Measurements from ENCODE around the gene ZHX3.

Gene ZHX3

DNA sequence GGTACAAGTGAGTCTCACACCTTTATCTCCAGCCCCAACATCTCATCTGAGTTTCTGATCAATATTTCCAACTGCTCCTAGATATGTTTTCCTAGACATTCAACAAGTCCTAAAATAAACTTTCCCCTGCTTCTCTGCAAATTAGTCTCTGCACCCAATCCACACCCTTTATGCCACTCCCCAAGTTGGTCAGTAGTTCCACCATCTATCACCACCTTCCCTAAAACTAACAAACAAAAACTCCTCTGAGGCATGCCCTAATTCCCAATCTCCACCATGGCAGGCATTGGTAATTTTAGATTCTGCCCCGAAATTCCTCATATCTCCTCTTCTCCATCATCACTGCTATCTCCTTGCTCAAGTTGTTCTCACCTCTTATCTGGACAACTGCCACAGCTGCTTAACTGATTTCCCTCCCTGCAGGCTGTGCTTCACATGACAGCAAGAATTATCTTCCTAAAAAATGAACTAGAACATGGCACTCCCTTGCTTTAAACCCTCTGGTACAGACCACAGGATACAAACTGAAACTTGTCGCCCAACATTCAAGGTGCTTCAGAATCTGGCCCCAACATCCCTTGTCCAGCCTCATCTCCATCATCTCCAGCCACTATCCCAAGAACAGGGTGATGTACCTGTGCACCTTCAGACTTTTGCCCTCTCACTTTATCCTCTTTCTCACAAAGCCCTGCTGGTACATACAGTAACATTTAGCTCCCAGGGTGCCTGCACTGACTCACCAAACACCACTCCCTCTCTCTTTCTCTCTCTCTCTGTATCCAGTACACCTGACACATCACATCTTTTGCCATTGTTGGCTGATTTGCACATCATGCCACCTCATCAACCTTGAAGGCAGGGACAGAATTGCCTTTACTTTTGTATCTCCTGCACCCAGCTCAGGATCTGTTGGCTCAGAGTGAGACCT, 55.5 kb downstream of the ZHX3 start:
- TF ChIP-seq, protein P1, sequence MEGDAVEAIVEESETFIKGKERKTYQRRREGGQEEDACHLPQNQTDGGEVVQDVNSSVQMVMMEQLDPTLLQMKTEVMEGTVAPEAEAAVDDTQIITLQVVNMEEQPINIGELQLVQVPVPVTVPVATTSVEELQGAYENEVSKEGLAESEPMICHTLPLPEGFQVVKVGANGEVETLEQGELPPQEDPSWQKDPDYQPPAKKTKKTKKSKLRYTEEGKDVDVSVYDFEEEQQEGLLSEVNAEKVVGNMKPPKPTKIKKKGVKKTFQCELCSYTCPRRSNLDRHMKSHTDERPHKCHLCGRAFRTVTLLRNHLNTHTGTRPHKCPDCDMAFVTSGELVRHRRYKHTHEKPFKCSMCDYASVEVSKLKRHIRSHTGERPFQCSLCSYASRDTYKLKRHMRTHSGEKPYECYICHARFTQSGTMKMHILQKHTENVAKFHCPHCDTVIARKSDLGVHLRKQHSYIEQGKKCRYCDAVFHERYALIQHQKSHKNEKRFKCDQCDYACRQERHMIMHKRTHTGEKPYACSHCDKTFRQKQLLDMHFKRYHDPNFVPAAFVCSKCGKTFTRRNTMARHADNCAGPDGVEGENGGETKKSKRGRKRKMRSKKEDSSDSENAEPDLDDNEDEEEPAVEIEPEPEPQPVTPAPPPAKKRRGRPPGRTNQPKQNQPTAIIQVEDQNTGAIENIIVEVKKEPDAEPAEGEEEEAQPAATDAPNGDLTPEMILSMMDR (IDR thresholded peaks at IDR 0.05; ENCODE audit: extremely low read depth, missing control alignments) = no peak
- DNase-seq (ENCODE audit: low spot score) = no peak

DNA sequence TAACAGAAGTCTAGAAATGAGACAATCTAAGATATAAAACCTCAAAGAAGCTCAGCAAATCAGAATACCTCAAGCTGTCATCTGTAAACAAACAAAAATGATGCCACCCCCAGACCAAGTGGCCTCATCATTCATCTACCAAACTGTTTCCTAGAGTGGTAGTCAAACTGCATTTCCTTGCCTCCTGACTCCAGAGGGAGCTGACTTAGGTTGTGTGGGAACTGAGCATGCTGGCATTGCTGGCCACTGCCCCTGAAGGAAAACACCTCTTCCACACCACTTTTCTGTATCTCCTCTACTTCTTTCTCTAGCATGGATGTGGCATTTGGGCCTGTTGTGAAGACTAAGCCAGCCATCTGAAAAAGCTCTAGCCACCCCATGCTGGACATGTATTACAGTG, 56.3 kb downstream of the ZHX3 start:
- DNase-seq (ENCODE audit: low spot score) = no peak
- TF ChIP-seq, protein P1 (IDR thresholded peaks at IDR 0.05; ENCODE audit: extremely low read depth, missing control alignments) = no peak

DNA sequence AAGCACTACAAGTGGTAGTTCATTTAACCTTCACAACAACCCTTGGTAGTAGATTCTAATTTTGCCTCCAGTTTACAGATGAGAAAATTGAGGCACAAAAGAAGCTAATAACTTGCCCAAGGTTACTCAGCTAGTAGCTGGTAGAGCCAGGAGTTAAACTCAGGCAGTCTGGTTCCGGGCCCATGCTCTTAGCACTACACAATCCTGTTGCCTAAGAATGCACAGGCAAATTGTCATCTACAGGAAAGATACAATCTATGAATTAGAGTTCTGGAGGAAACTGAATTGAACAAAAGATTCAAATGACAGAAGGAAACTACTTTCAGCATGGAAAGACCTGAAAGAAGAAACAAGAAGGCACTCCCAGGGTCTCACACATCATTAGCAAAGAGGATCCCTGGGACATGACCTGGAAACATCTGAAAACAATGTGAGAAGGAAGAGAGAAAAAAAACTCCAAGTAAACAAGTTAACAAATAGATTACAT, 56.8 kb downstream of the ZHX3 start:
- TF ChIP-seq, protein P1 (IDR thresholded peaks at IDR 0.05; ENCODE audit: extremely low read depth, missing control alignments) = no peak
- DNase-seq (ENCODE audit: low spot score) = no peak

DNA sequence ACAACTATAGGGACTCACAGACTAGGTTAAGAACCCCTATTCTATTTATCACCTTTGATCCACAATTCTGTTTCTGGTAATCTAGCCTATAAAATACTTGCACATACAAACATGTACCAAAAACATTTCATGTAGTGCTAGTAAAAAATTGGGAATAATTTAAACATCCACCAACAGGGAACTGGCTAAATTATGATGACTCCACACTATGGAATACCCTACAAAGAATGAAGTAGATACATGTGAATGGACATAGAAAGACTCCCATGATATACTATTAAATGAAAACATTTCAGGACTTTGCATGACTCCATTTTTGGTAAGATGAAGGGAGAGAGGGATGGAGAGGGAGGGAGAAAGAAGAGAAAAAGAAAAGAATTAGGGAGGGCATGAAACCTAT, 58.2 kb downstream of the ZHX3 start:
- TF ChIP-seq, protein P1 (IDR thresholded peaks at IDR 0.05; ENCODE audit: extremely low read depth, missing control alignments) = no peak
- DNase-seq (ENCODE audit: low spot score) = no peak

- no peak for DNase-seq (ENCODE audit: low spot score)
- TF ChIP-seq, protein P1 (IDR thresholded peaks at IDR 0.05; ENCODE audit: extremely low read depth, missing control alignments) = no peak
Measured at GRCh38 chr20:41258474-41258873, 59.1 kb downstream of the ZHX3 start.

GRCh38 chr20:41256516-41256915, 61.0 kb downstream of the ZHX3 start:
- DNase-seq (ENCODE audit: low spot score) = no peak
- TF ChIP-seq, protein P1 (IDR thresholded peaks at IDR 0.05; ENCODE audit: extremely low read depth, missing control alignments) = no peak

DNA sequence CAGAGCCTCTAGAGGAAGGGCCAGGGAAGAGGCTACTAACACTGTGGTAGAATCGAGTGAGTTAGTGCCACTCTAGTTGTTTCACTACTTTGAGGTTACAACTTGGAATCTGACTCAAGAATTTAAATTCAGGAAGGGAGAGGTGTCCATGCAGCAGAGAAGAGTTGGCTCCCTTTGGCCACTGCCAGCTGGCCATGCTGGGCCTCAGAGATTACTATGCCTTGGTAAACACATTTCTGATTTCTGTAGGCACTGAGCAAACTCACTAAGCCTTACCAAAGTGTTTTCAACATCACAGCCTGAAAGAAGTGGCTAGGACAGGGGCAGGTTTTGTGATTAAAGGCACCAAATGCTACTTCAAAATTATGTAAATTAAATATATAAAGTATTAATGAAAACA, 61.9 kb downstream of the ZHX3 start:
- TF ChIP-seq, protein P1 (IDR thresholded peaks at IDR 0.05; ENCODE audit: extremely low read depth, missing control alignments) = no peak
- no peak for DNase-seq (ENCODE audit: low spot score)

Measured in GM20000 (cell line).